Suprapubic skin (tissue), 4 donors: ENCODE measurements around the gene PRKACB. TPM values are rescaled to one million over a fixed set of nuclear protein-coding genes. Genes with fewer than 3 reads are reported as not detected.
"Not testable (repeated sequence)": the region's sequence is repeated elsewhere in the genome, so short reads cannot be mapped to it uniquely, and the experiment has no call there.

ENCODE experiments used
- DNase-seq, 2 donors: peaks; one replicate each; pipeline ENCODE4 v3.0.0-alpha.2; 2019; ENCODE audit warnings: low spot score in 2 of 2
- H3K27ac ChIP-seq: fragments of 200-600 bp; sonication (generic); one replicate; pipeline ENCODE4 v1.5.1; 2019
- H3K27me3 ChIP-seq: fragments of 200-600 bp; sonication (generic); one replicate; pipeline ENCODE4 v1.5.1; 2019
- H3K36me3 ChIP-seq: fragments of 200-600 bp; sonication (generic); one replicate; pipeline ENCODE4 v1.5.1; 2019
- H3K4me1 ChIP-seq: fragments of 200-600 bp; sonication (generic); one replicate; pipeline ENCODE4 v1.5.1; 2019
- H3K4me3 ChIP-seq: fragments of 200-600 bp; sonication (generic); one replicate; pipeline ENCODE4 v1.5.1; 2019; ENCODE audit warnings: mild to moderate bottlenecking
- H3K9me3 ChIP-seq: fragments of 200-600 bp; sonication (generic); one replicate; pipeline ENCODE4 v1.5.1; 2019
- EP300 ChIP-seq: sonication (generic); formaldehyde crosslinking; IDR thresholded peaks from one replicate; pipeline ENCODE4 v1.6.1; 2017; ENCODE audit warnings: antibody characterized with exemption
- POLR2A ChIP-seq, 2 donors: fragments of 450-650 bp; IDR thresholded peaks; one replicate each; pipeline ENCODE4 v1.6.1; 2017; ENCODE audit warnings: antibody characterized with exemption in 2 of 2, mild to moderate bottlenecking in 2 of 2, moderate library complexity in 2 of 2
- POLR2AphosphoS5 ChIP-seq, 3 donors: sonication (generic); formaldehyde crosslinking; IDR thresholded peaks; one replicate each; pipeline ENCODE4 v1.6.1; 2017; ENCODE audit warnings: antibody characterized with exemption in 3 of 3
- WGBS: methylation state at CpG from one replicate; pipeline ENCODE4 v1.1.5; 2018; 5-methylcytosine and 5-hydroxymethylcytosine counted together
- total RNA-seq, 4 donors: library from RNA; depleted of rRNA; stranded (reverse); fragments of >200 nt; gene quantifications; one replicate each; pipeline ENCODE4 v1.1.0, GENCODE V29; 2016
- TF ChIP-seq, protein P1 (sequence below), 2 donors: fragments of 200-600 bp in 1 of 2; fragments of 450-650 bp in 1 of 2; sonication (generic) in 1 of 2; IDR thresholded peaks; one replicate each; pipeline ENCODE4 v1.5.1; 2016 to 2019; ENCODE audit warnings: antibody characterized with exemption in 2 of 2, mild to moderate bottlenecking in 1 of 2, moderate library complexity in 1 of 2

PRKACB gene
- total RNA-seq, 4 donors from 2014 or later, result 6.6 to 12.2 (median 9.1) TPM

DNA sequence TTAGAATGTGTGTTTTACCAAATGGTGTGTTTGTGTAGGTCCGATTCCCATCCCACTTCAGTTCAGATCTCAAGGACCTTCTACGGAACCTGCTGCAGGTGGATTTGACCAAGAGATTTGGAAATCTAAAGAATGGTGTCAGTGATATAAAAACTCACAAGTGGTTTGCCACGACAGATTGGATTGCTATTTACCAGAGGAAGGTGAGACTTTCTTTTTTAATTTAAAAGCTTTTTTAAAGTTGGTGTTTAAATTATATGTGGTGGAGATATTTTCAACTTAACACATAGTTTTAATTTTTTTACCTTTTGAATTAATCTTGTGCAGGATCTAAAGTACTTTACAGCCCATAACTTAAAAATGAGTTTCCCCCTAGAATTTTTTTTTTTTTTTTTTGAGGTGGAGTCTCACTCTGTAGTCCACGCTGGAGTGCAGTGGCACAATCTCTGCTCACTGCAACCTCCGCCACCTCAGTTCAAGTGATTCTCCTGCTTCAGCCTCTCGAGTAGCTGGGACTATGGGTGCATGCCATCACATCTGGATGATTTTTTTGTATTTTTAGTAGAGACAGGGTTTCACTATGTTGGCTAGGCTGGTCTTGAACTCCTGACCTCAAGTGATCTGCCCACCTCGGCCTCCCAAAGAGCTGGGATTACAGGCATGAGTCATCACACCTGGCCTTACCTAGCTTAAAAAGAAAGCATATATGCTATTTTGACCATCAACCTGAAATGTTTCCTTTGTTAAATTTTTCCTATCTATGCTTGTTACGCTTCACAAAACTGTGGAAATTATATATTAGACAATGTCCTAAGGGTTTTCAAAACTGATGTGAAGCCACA is 70.3 kb downstream of the PRKACB start:
- DNase-seq, result no peak
- no peaks in the 10 kb centered on the region for H3K27me3 ChIP-seq
- TF ChIP-seq POLR2A (IDR thresholded peaks at IDR 0.05), result no peak
- TF ChIP-seq, protein P1, sequence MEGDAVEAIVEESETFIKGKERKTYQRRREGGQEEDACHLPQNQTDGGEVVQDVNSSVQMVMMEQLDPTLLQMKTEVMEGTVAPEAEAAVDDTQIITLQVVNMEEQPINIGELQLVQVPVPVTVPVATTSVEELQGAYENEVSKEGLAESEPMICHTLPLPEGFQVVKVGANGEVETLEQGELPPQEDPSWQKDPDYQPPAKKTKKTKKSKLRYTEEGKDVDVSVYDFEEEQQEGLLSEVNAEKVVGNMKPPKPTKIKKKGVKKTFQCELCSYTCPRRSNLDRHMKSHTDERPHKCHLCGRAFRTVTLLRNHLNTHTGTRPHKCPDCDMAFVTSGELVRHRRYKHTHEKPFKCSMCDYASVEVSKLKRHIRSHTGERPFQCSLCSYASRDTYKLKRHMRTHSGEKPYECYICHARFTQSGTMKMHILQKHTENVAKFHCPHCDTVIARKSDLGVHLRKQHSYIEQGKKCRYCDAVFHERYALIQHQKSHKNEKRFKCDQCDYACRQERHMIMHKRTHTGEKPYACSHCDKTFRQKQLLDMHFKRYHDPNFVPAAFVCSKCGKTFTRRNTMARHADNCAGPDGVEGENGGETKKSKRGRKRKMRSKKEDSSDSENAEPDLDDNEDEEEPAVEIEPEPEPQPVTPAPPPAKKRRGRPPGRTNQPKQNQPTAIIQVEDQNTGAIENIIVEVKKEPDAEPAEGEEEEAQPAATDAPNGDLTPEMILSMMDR (IDR thresholded peaks at IDR 0.05), result no peak
- no peak for TF ChIP-seq POLR2AphosphoS5 (IDR thresholded peaks at IDR 0.05)
- TF ChIP-seq EP300, result no peak
- H3K4me1 ChIP-seq, result no peaks in the 10 kb centered on the region
- H3K9me3 ChIP-seq, result no peaks in the 10 kb centered on the region
- no peak overlapping the region for H3K27ac ChIP-seq
- 91% methylated on average over 8 of the region's 8 CpGs for WGBS
- no peaks in the 10 kb centered on the region for H3K36me3 ChIP-seq
- no peak overlapping the region for H3K4me3 ChIP-seq

- TF ChIP-seq POLR2A (IDR thresholded peaks at IDR 0.05) (no peak), POLR2AphosphoS5 (IDR thresholded peaks at IDR 0.05) (no peak), EP300 (no peak)
- TF ChIP-seq, protein P1 (IDR thresholded peaks at IDR 0.05), result no peak
- no peak overlapping the region for H3K4me3 ChIP-seq
- no peaks in the 10 kb centered on the region for H3K36me3 ChIP-seq
- H3K27me3 ChIP-seq, result no peaks in the 10 kb centered on the region
- H3K9me3 ChIP-seq, result no peaks in the 10 kb centered on the region
- H3K27ac ChIP-seq, result no peak overlapping the region
- DNase-seq, result no peak
- H3K4me1 ChIP-seq, result no peaks in the 10 kb centered on the region
Observed at GRCh38 chr1:84217239-84217638, 73.2 kb downstream of the PRKACB start.

- H3K9me3 ChIP-seq, result peaks cover 6% of the 10 kb centered on the region
- no peaks in the 10 kb centered on the region for H3K4me1 ChIP-seq
- no peak overlapping the region for H3K27ac ChIP-seq
- no peaks in the 10 kb centered on the region for H3K27me3 ChIP-seq
- no peak for DNase-seq
- no peak overlapping the region for H3K4me3 ChIP-seq
- WGBS, result 43% methylated on average over 3 of the region's 3 CpGs
- H3K36me3 ChIP-seq, result no peaks in the 10 kb centered on the region
- TF ChIP-seq, protein P1 (IDR thresholded peaks at IDR 0.05), result no peak
- no peak for TF ChIP-seq EP300
- no peak for TF ChIP-seq POLR2A (IDR thresholded peaks at IDR 0.05)
- TF ChIP-seq POLR2AphosphoS5 (IDR thresholded peaks at IDR 0.05), result no peak
Observed at GRCh38 chr1:84223751-84224432, 79.8 kb downstream of the PRKACB start.

DNA sequence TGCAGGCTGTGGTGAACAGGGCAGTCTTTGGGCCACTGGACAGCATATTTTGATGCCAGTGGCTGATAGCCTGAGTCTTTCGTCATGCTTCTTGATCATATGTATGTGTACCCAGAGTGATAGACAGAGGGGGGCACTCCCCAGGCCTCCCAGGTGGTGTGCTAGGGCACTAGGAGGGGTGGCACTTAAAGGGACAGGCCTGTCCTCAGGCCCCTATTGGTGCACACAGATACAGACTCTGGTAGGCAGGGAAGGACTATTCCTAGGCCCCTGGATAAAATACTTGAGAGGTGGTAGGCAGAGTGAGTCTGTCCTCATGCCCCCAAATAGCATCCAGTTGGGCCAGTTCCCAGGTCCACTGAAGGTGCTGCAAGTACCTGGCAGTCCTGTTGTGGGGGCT is 80.8 kb downstream of the PRKACB start:
- no peak for DNase-seq
- Histone ChIP-seq H3K9me3 (peaks cover 6% of the 10 kb centered on the region), H3K27ac (no peak overlapping the region), H3K27me3 (no peaks in the 10 kb centered on the region), H3K4me1 (no peaks in the 10 kb centered on the region), H3K4me3 (no peak overlapping the region), H3K36me3 (no peaks in the 10 kb centered on the region)
- TF ChIP-seq POLR2A (IDR thresholded peaks at IDR 0.05), result no peak
- no peak for TF ChIP-seq POLR2AphosphoS5 (IDR thresholded peaks at IDR 0.05)
- TF ChIP-seq, protein P1 (IDR thresholded peaks at IDR 0.05), result no peak
- no peak for TF ChIP-seq EP300
- no CpG with 5 or more reads among the region's 1 CpG for WGBS

DNA sequence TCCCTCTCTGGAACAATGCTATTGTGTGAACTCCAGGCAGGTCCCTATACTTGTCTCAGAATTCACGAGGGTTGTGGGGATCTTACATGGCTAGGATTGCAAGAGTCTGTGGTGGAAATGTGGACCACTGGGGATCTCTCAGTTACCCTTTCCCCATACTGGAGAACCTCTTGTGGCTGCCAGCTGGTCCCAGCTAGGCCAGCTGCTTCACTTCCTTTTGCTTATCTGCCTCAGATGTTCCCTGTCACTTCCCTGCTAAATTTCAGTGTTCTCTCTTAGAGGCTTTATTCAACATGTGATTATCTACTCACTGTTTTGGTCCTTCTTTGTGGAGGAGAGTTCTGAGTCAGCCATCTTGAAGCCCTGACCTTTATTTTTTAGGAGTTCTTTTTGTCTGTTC is 81.6 kb downstream of the PRKACB start:
- Histone ChIP-seq H3K4me3 (no peak overlapping the region), H3K27ac (no peak overlapping the region), H3K27me3 (no peaks in the 10 kb centered on the region), H3K4me1 (no peaks in the 10 kb centered on the region), H3K9me3 (peaks cover 6% of the 10 kb centered on the region), H3K36me3 (no peaks in the 10 kb centered on the region)
- no peak for DNase-seq
- no peak for TF ChIP-seq POLR2AphosphoS5 (IDR thresholded peaks at IDR 0.05)
- TF ChIP-seq, protein P1 (IDR thresholded peaks at IDR 0.05), result no peak
- TF ChIP-seq POLR2A (IDR thresholded peaks at IDR 0.05), result no peak
- no peak for TF ChIP-seq EP300
- WGBS, result no CpG with 5 or more reads among the region's 1 CpG

- not testable (repeated sequence) for H3K27ac ChIP-seq, H3K4me3 ChIP-seq, H3K27me3 ChIP-seq, DNase-seq, H3K9me3 ChIP-seq, H3K36me3 ChIP-seq, H3K4me1 ChIP-seq
- 99% methylated on average over 3 of the region's 3 CpGs for WGBS
Observed at GRCh38 chr1:84232676-84233075, 88.6 kb downstream of the PRKACB start.
